Right renal pelvis (tissue), 4 donors: ENCODE results near the gene SCARB2. TPM values are rescaled to one million over a fixed set of nuclear protein-coding genes. Genes with fewer than 3 reads are reported as not detected.
"Not testable (repeated sequence)": the region's sequence is repeated elsewhere in the genome, so short reads cannot be mapped to it uniquely, and the experiment has no call there.

ENCODE experiments used
- DNase-seq, 4 donors: peaks; one replicate each; pipeline ENCODE4 v3.0.0-alpha.2; 2013; ENCODE audit warnings: low read depth in 4 of 4, low spot score in 3 of 4, missing footprints in 1 of 4
- polyA plus RNA-seq, 4 donors: library from polyadenylated mRNA; unstranded; fragments of 120-200 nt; gene quantifications; one replicate each; pipeline ENCODE4 v1.2.1, GENCODE V29; 2013; ENCODE audit not compliant: insufficient read length in 4 of 4

Gene SCARB2
- polyA plus RNA-seq: 100 to 1,000 TPM; 169 to 231 (median 203) TPM

- DNase-seq: peak in 3 of 4 donors; percentile 64 to 75 (median 70)
Observed at GRCh38 chr4:76213415-76214176, at the start of gene SCARB2. TSS of gene SCARB2 (minus strand) at chr4:76213824. CDS start at chr4:76213543, 281 bp downstream.

- DNase-seq: no peak
Observed at GRCh38 chr4:76260571-76260970, 46.9 kb upstream of the SCARB2 start.

GRCh38 chr4:76257824-76258223, 44.2 kb upstream of the SCARB2 start:
- DNase-seq: no peak

GRCh38 chr4:76256968-76257367, 43.3 kb upstream of the SCARB2 start:
- no peak for DNase-seq

GRCh38 chr4:76256032-76256431, 42.4 kb upstream of the SCARB2 start:
- no peak for DNase-seq

GRCh38 chr4:76253511-76253910, 39.9 kb upstream of the SCARB2 start:
- DNase-seq: no peak

GRCh38 chr4:76252271-76252653, 38.6 kb upstream of the SCARB2 start:
- no peak for DNase-seq

- DNase-seq: peak; percentile 54 to 60 (median 56)
Observed at GRCh38 chr4:76251441-76252270, 38.0 kb upstream of the SCARB2 start, which contains the start of gene FAM47E. TSS of gene FAM47E (plus strand) at chr4:76251721. CDS start at chr4:76251747, 26 bp downstream.

- DNase-seq: peak in 1 of 4 donors; percentile 2
Observed at GRCh38 chr4:76250962-76251361, 37.3 kb upstream of the SCARB2 start.

GRCh38 chr4:76246852-76247251, 33.2 kb upstream of the SCARB2 start:
- no peak for DNase-seq

- no peak for DNase-seq
Observed at GRCh38 chr4:76246025-76246424, 32.4 kb upstream of the SCARB2 start.

- DNase-seq: not testable (repeated sequence)
Observed at GRCh38 chr4:76243877-76244276, 30.3 kb upstream of the SCARB2 start.

GRCh38 chr4:76240236-76240635, 26.6 kb upstream of the SCARB2 start:
- no peak for DNase-seq

- no peak for DNase-seq
Observed at GRCh38 chr4:76238701-76239100, 25.1 kb upstream of the SCARB2 start.

- DNase-seq: no peak
Observed at GRCh38 chr4:76238236-76238635, 24.6 kb upstream of the SCARB2 start.

GRCh38 chr4:76235915-76236314, 22.3 kb upstream of the SCARB2 start:
- DNase-seq: no peak

GRCh38 chr4:76235407-76235806, 21.8 kb upstream of the SCARB2 start:
- DNase-seq: no peak

GRCh38 chr4:76234679-76235044, 21.0 kb upstream of the SCARB2 start:
- DNase-seq: no peak

- no peak for DNase-seq
Observed at GRCh38 chr4:76233967-76234678, 20.5 kb upstream of the SCARB2 start.

GRCh38 chr4:76233529-76233928, 19.9 kb upstream of the SCARB2 start:
- DNase-seq: no peak

- DNase-seq: no peak
Observed at GRCh38 chr4:76233083-76233482, 19.5 kb upstream of the SCARB2 start.
